Aortic smooth muscle cell (primary cell): ENCODE data around the gene CA4. TPM values are rescaled to one million over a fixed set of nuclear protein-coding genes. Genes with fewer than 3 reads are reported as not detected.

ENCODE experiments used
- total RNA-seq: library from RNA; depleted of rRNA; stranded (reverse); fragments of >200 nt; gene quantifications from 2 replicates; pipeline ENCODE4 v1.2.3, GENCODE V29; 2014

CA4 gene
- total RNA-seq = 0.25 TPM in 1 of 2 replicates, not detected in the other

DNA sequence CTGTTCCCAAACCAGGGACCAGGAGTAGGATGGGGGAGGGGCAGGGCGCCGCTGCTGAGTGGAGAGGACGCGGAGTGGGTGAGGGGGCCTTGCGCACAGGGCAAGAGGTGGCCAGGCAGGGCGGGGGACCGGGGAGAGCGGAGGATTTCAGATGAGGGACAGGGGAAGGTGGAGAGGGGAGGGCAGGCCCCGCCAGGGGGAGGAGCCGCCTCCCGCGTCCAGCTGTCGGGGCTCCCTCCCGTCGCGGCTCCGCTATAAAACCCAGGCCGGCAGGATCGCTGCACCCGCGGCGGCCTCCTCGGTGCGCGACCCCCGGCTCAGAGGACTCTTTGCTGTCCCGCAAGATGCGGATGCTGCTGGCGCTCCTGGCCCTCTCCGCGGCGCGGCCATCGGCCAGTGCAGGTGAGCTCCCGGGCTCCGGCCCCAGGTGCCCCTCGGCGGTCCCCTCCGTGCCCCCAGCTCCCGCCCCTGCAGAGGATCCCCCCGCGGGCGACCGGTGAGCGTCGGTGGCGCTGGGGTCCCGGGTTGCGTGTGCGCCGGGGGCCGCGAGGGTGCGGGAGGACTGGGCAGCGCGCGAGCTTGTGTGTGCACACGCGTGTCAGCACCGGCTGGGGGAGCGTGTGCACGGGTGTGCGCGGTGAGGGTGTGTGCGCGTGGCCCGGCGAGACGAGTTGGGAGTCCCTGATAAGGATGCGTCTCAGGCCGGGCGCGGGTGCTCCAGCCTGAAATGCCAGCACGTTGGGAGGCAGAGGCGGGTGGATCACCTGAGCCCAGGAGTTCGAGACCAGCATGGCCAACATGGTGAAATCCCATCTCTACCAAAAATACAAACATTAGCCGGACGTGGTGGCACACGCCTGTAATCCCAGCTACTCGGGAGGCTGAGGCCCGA, at the start of gene CA4:
Gene CA4 (plus strand): TSS at position 283 of the 892 bp plus-strand sequence. CDS start 62 bp downstream, at position 345.

Other genes with a start within 250 kb of the CA4 start
- gene RNFT1, start 185.2 kb upstream of the CA4 start, total RNA-seq = 12.4 and 15.4 TPM in 2 replicates
- gene HEATR6, start 71.1 kb upstream of the CA4 start, total RNA-seq = 9.8 and 10.1 TPM in 2 replicates
- 53.6 and 62.5 TPM in 2 replicates for gene USP32, start 242.2 kb downstream of the CA4 start, total RNA-seq